ENCODE measurements around the gene C11orf91.
"Not testable (repeated sequence)": the region's sequence is repeated elsewhere in the genome, so short reads cannot be mapped to it uniquely, and the experiment has no call there.

The C11orf91 gene

GRCh38 chr11:33733980-33734379, 33.4 kb upstream of the C11orf91 start:
- peaks cover 2% of the 10 kb centered on the region; the same call in 1 of the 2 replicates for H3K27me3 ChIP-seq (ENCODE audit: control insufficient read depth, insufficient read depth, low read length)
- no peaks in the 10 kb centered on the region for H3K36me3 ChIP-seq (ENCODE audit: control insufficient read depth, insufficient read depth, low read length)
- no peaks in the 10 kb centered on the region for H3K9me3 ChIP-seq (ENCODE audit: control insufficient read depth, insufficient read depth, low read length)
- no peak overlapping the region for H3K4me3 ChIP-seq (ENCODE audit: low read length)
- WGBS (ENCODE audit: insufficient coverage, insufficient read length) = no CpG with 5 or more reads among the region's 7 CpGs
- no peak for DNase-seq (ENCODE audit: low read depth, low spot score)
- no peak overlapping the region for H3K27ac ChIP-seq (ENCODE audit: low read length)
- H3K4me1 ChIP-seq (ENCODE audit: control insufficient read depth, insufficient read depth, low read length) = peaks cover 4% of the 10 kb centered on the region; the same call in 1 of the 2 replicates

- peaks cover 3% of the 10 kb centered on the region; the same call in 1 of the 2 replicates for H3K4me1 ChIP-seq (ENCODE audit: control insufficient read depth, insufficient read depth, low read length)
- H3K4me3 ChIP-seq (ENCODE audit: low read length) = no peak overlapping the region
- peaks cover 2% of the 10 kb centered on the region; the same call in 1 of the 2 replicates for H3K27me3 ChIP-seq (ENCODE audit: control insufficient read depth, insufficient read depth, low read length)
- H3K9me3 ChIP-seq (ENCODE audit: control insufficient read depth, insufficient read depth, low read length) = no peaks in the 10 kb centered on the region
- H3K27ac ChIP-seq (ENCODE audit: low read length) = no peak overlapping the region
- DNase-seq (ENCODE audit: low read depth, low spot score) = no peak
- H3K36me3 ChIP-seq (ENCODE audit: control insufficient read depth, insufficient read depth, low read length) = no peaks in the 10 kb centered on the region
- WGBS (ENCODE audit: insufficient coverage, insufficient read length) = no CpG with 5 or more reads among the region's 9 CpGs
Measured at GRCh38 chr11:33731723-33732531, 31.3 kb upstream of the C11orf91 start.

GRCh38 chr11:33730716-33731115, 30.1 kb upstream of the C11orf91 start:
- no peaks in the 10 kb centered on the region for H3K36me3 ChIP-seq (ENCODE audit: control insufficient read depth, insufficient read depth, low read length)
- DNase-seq (ENCODE audit: low read depth, low spot score) = no peak
- no peaks in the 10 kb centered on the region for H3K9me3 ChIP-seq (ENCODE audit: control insufficient read depth, insufficient read depth, low read length)
- no peak overlapping the region for H3K27ac ChIP-seq (ENCODE audit: low read length)
- H3K4me3 ChIP-seq (ENCODE audit: low read length) = no peak overlapping the region
- H3K27me3 ChIP-seq (ENCODE audit: control insufficient read depth, insufficient read depth, low read length) = peaks cover 2% of the 10 kb centered on the region; the same call in 1 of the 2 replicates
- no peaks in the 10 kb centered on the region for H3K4me1 ChIP-seq (ENCODE audit: control insufficient read depth, insufficient read depth, low read length)
- no CpG with 5 or more reads among the region's 7 CpGs for WGBS (ENCODE audit: insufficient coverage, insufficient read length)

- no CpG with 5 or more reads among the region's 5 CpGs for WGBS (ENCODE audit: insufficient coverage, insufficient read length)
- H3K4me3 ChIP-seq (ENCODE audit: low read length); H3K36me3 ChIP-seq (ENCODE audit: control insufficient read depth, insufficient read depth, low read length); H3K4me1 ChIP-seq (ENCODE audit: control insufficient read depth, insufficient read depth, low read length); H3K27me3 ChIP-seq (ENCODE audit: control insufficient read depth, insufficient read depth, low read length); H3K9me3 ChIP-seq (ENCODE audit: control insufficient read depth, insufficient read depth, low read length); H3K27ac ChIP-seq (ENCODE audit: low read length); DNase-seq (ENCODE audit: low read depth, low spot score): not testable (repeated sequence)
Measured at GRCh38 chr11:33729072-33729664, 28.5 kb upstream of the C11orf91 start.

GRCh38 chr11:33727539-33727938, 26.9 kb upstream of the C11orf91 start:
- H3K27ac ChIP-seq (ENCODE audit: low read length); H3K4me1 ChIP-seq (ENCODE audit: control insufficient read depth, insufficient read depth, low read length); H3K9me3 ChIP-seq (ENCODE audit: control insufficient read depth, insufficient read depth, low read length); H3K27me3 ChIP-seq (ENCODE audit: control insufficient read depth, insufficient read depth, low read length); H3K4me3 ChIP-seq (ENCODE audit: low read length); DNase-seq (ENCODE audit: low read depth, low spot score); H3K36me3 ChIP-seq (ENCODE audit: control insufficient read depth, insufficient read depth, low read length): not testable (repeated sequence)
- no CpG with 5 or more reads among the region's 1 CpG for WGBS (ENCODE audit: insufficient coverage, insufficient read length)

- no peaks in the 10 kb centered on the region for H3K27me3 ChIP-seq (ENCODE audit: control insufficient read depth, insufficient read depth, low read length)
- no peak for DNase-seq (ENCODE audit: low read depth, low spot score)
- no peak overlapping the region for H3K4me3 ChIP-seq (ENCODE audit: low read length)
- no peak overlapping the region for H3K27ac ChIP-seq (ENCODE audit: low read length)
- WGBS (ENCODE audit: insufficient coverage, insufficient read length) = no CpG with 5 or more reads among the region's 5 CpGs
- H3K4me1 ChIP-seq (ENCODE audit: control insufficient read depth, insufficient read depth, low read length) = no peaks in the 10 kb centered on the region
- peaks cover 2% of the 10 kb centered on the region; the same call in 1 of the 2 replicates for H3K36me3 ChIP-seq (ENCODE audit: control insufficient read depth, insufficient read depth, low read length)
- no peaks in the 10 kb centered on the region for H3K9me3 ChIP-seq (ENCODE audit: control insufficient read depth, insufficient read depth, low read length)
Measured at GRCh38 chr11:33725496-33725895, 24.9 kb upstream of the C11orf91 start.

GRCh38 chr11:33724644-33725035, 24.0 kb upstream of the C11orf91 start:
- Histone ChIP-seq H3K4me1 (ENCODE audit: control insufficient read depth, insufficient read depth, low read length) (no peaks in the 10 kb centered on the region), H3K9me3 (ENCODE audit: control insufficient read depth, insufficient read depth, low read length) (no peaks in the 10 kb centered on the region), H3K27ac (ENCODE audit: low read length) (no peak overlapping the region), H3K36me3 (ENCODE audit: control insufficient read depth, insufficient read depth, low read length) (peaks cover 2% of the 10 kb centered on the region; the same call in 1 of the 2 replicates), H3K4me3 (ENCODE audit: low read length) (no peak overlapping the region), H3K27me3 (ENCODE audit: control insufficient read depth, insufficient read depth, low read length) (no peaks in the 10 kb centered on the region)
- no CpG with 5 or more reads among the region's 4 CpGs for WGBS (ENCODE audit: insufficient coverage, insufficient read length)
- DNase-seq (ENCODE audit: low read depth, low spot score) = no peak

- WGBS (ENCODE audit: insufficient coverage, insufficient read length) = no CpG with 5 or more reads among the region's 6 CpGs
- Histone ChIP-seq H3K27me3 (ENCODE audit: control insufficient read depth, insufficient read depth, low read length) (no peaks in the 10 kb centered on the region), H3K27ac (ENCODE audit: low read length) (no peak overlapping the region), H3K9me3 (ENCODE audit: control insufficient read depth, insufficient read depth, low read length) (no peaks in the 10 kb centered on the region), H3K4me3 (ENCODE audit: low read length) (no peak overlapping the region), H3K4me1 (ENCODE audit: control insufficient read depth, insufficient read depth, low read length) (no peaks in the 10 kb centered on the region), H3K36me3 (ENCODE audit: control insufficient read depth, insufficient read depth, low read length) (peaks cover 2% of the 10 kb centered on the region; the same call in 1 of the 2 replicates)
- no peak for DNase-seq (ENCODE audit: low read depth, low spot score)
Measured at GRCh38 chr11:33723238-33723881, 22.7 kb upstream of the C11orf91 start.

GRCh38 chr11:33722590-33723234, 22.1 kb upstream of the C11orf91 start:
- no peaks in the 10 kb centered on the region for H3K4me1 ChIP-seq (ENCODE audit: control insufficient read depth, insufficient read depth, low read length)
- WGBS (ENCODE audit: insufficient coverage, insufficient read length) = no CpG with 5 or more reads among the region's 2 CpGs
- no peaks in the 10 kb centered on the region for H3K9me3 ChIP-seq (ENCODE audit: control insufficient read depth, insufficient read depth, low read length)
- no peak overlapping the region for H3K27ac ChIP-seq (ENCODE audit: low read length)
- no peak overlapping the region for H3K4me3 ChIP-seq (ENCODE audit: low read length)
- no peak for DNase-seq (ENCODE audit: low read depth, low spot score)
- peaks cover 2% of the 10 kb centered on the region; the same call in 1 of the 2 replicates for H3K36me3 ChIP-seq (ENCODE audit: control insufficient read depth, insufficient read depth, low read length)
- H3K27me3 ChIP-seq (ENCODE audit: control insufficient read depth, insufficient read depth, low read length) = no peaks in the 10 kb centered on the region

- no peak overlapping the region for H3K27ac ChIP-seq (ENCODE audit: low read length)
- H3K4me1 ChIP-seq (ENCODE audit: control insufficient read depth, insufficient read depth, low read length) = no peaks in the 10 kb centered on the region
- WGBS (ENCODE audit: insufficient coverage, insufficient read length) = no CpG with 5 or more reads among the region's 5 CpGs
- H3K36me3 ChIP-seq (ENCODE audit: control insufficient read depth, insufficient read depth, low read length) = peaks cover 2% of the 10 kb centered on the region; the same call in 1 of the 2 replicates
- H3K4me3 ChIP-seq (ENCODE audit: low read length) = no peak overlapping the region
- no peaks in the 10 kb centered on the region for H3K27me3 ChIP-seq (ENCODE audit: control insufficient read depth, insufficient read depth, low read length)
- H3K9me3 ChIP-seq (ENCODE audit: control insufficient read depth, insufficient read depth, low read length) = no peaks in the 10 kb centered on the region
- no peak for DNase-seq (ENCODE audit: low read depth, low spot score)
Measured at GRCh38 chr11:33721984-33722383, 21.4 kb upstream of the C11orf91 start.

Measured in iPS DF 6.9 (cell line).